Measurements from ENCODE around the gene CGB5. TPM values are rescaled to one million over a fixed set of nuclear protein-coding genes. Genes with fewer than 3 reads are reported as not detected.

CGB5 gene
- total and polyA plus RNA-seq, 9 of the 15 experiments (the other 6 are each of a cell fraction or from before 2014, with no cell fraction given) = not detected

GRCh38 chr19:49017666-49018351 is 25.8 kb upstream of the CGB5 start (continued):
- TF ChIP-seq CUX1 (CRISPR knock-in tag; IDR thresholded peaks at IDR 0.05) (no peak), TRIM24 (IDR thresholded peaks at IDR 0.05) (no peak), CSDE1 (IDR thresholded peaks at IDR 0.05) (no peak), STAT5B (CRISPR knock-in tag; IDR thresholded peaks at IDR 0.05) (no peak), POLR2B (IDR thresholded peaks at IDR 0.05; ENCODE audit: low read depth, partially characterized antibody) (peak; percentile 26), ZKSCAN1 (IDR thresholded peaks at IDR 0.05; ENCODE audit: low read depth, low read length) (no peak), KDM4B (IDR thresholded peaks at IDR 0.05; ENCODE audit: borderline replicate concordance in 2 of 2, low read depth in 1 of 2) (no peak), CCNT2 (IDR thresholded peaks at IDR 0.05; ENCODE audit: borderline replicate concordance, extremely low read depth, insufficient read length, low read depth, low read length) (peak; percentile 76), DDX20 (tag; IDR thresholded peaks at IDR 0.05; ENCODE audit: low read depth) (no peak), ZNF592 (IDR thresholded peaks at IDR 0.05) (0 out of 2 replicates have a peak, but pooled peaks have one; percentile 62), SRSF1 (IDR thresholded peaks at IDR 0.05; ENCODE audit: low read depth, low read length) (no peak), RHOXF2B (CRISPR knock-in tag; conservative IDR thresholded peaks at IDR 0.05) (no peak), SUPT5H (IDR thresholded peaks at IDR 0.05) (peak; percentile 54), MAFF (IDR thresholded peaks at IDR 0.05; ENCODE audit: low read length) (no peak), ZNF695 (CRISPR knock-in tag; IDR thresholded peaks at IDR 0.05) (0 out of 2 replicates have a peak, but pooled peaks have one; percentile 48), UBTF (IDR thresholded peaks at IDR 0.05; ENCODE audit: borderline replicate concordance in 1 of 2, low read depth in 2 of 2, low read length in 2 of 2) (peak in 1 of 2 experiments; percentile 77; a peak in 1 of 4 replicates), TSC22D4 (tag; IDR thresholded peaks at IDR 0.05) (no peak)

Data from K562 (cell line).